WTC11 (cell line): Measurements from ENCODE around the gene GPHA2. TPM values are rescaled to one million over a fixed set of nuclear protein-coding genes. Genes with fewer than 3 reads are reported as not detected.
A peak's percentile ranks its signal among the peaks of the same experiment; 100 is the strongest.

Source experiments
- ATAC-seq: fragments of 200-7000 bp; cut with Tn5 transposase; 2 replicates; pipeline ENCODE4 v1.10.0; 2021; ENCODE audit warnings: mild to moderate bottlenecking, moderate library complexity
- CTCF ChIA-PET: fragments of 300-600 bp; sonication (Branson Sonifier 250); formaldehyde crosslinking; loops from one replicate; lab custom pipeline; 2021; ENCODE audit warnings: antibody characterized with exemption; lab: Charles Lee
- POLR2A ChIA-PET: fragments of 350-600 bp; sonication (Branson Sonifier 250); formaldehyde crosslinking; loops from one replicate; lab custom pipeline; 2021; ENCODE audit warnings: antibody characterized with exemption; lab: Charles Lee
- DNase-seq: peaks from one replicate; pipeline ENCODE4 v3.0.0; 2021; ENCODE audit warnings: low spot score
- H3K27ac Mint-ChIP-seq: 2 replicates; pipeline ENCODE4 v1.8.0; 2021; ENCODE audit warnings: mixed read lengths
- H3K27me3 Mint-ChIP-seq: 2 replicates; pipeline ENCODE4 v1.8.0; 2021; ENCODE audit warnings: low read depth, mild to moderate bottlenecking, moderate library complexity, mixed read lengths
- H3K36me3 Mint-ChIP-seq: 2 replicates; pipeline ENCODE4 v1.8.0; 2021; ENCODE audit warnings: mixed read lengths
- H3K4me1 Mint-ChIP-seq: 2 replicates; pipeline ENCODE4 v1.8.0; 2022; ENCODE audit warnings: mixed read lengths
- H3K4me3 Mint-ChIP-seq: 2 replicates; pipeline ENCODE4 v1.8.0; 2021; ENCODE audit warnings: mild to moderate bottlenecking, moderate library complexity, mixed read lengths
- H3K9me3 Mint-ChIP-seq: 2 replicates; pipeline ENCODE4 v1.8.0; 2021; ENCODE audit warnings: mixed read lengths
- FOXP1 ChIP-seq: sonication (generic); formaldehyde crosslinking; IDR thresholded peaks from 2 replicates; pipeline ENCODE4 v1.8.0; 2022; ENCODE audit warnings: missing genetic modification reagents, mild to moderate bottlenecking, moderate library complexity, borderline replicate concordance
- RELA ChIP-seq: sonication (generic); formaldehyde crosslinking; IDR thresholded peaks from 2 replicates; pipeline ENCODE4 v1.8.1; 2022; ENCODE audit warnings: missing genetic modification reagents, mild to moderate bottlenecking, borderline replicate concordance
- SMAD3 ChIP-seq: sonication (generic); formaldehyde crosslinking; IDR thresholded peaks from 2 replicates; pipeline ENCODE4 v1.8.0; 2022; ENCODE audit warnings: missing genetic modification reagents, mild to moderate bottlenecking, borderline replicate concordance
- SMAD4 ChIP-seq: sonication (generic); formaldehyde crosslinking; IDR thresholded peaks from 2 replicates; pipeline ENCODE4 v1.8.0; 2022; ENCODE audit warnings: mild to moderate bottlenecking, missing genetic modification reagents
- ZNF416 ChIP-seq: fragments of 250-450 bp; sonication (Bioruptor Pico); IDR thresholded peaks from 2 replicates; pipeline ENCODE4 v1.9.0; 2021; ENCODE audit warnings: mild to moderate bottlenecking, inconsistent platforms
- ZNF423 ChIP-seq: fragments of 250-450 bp; sonication (Bioruptor Pico); IDR thresholded peaks from 2 replicates; pipeline ENCODE4 v2.1.2; 2022; ENCODE audit warnings: mild to moderate bottlenecking, moderate library complexity
- total RNA-seq: library from RNA; stranded (reverse); gene quantifications from 3 replicates; pipeline ENCODE4 v1.2.3, GENCODE V29; 2021
- TF ChIP-seq, protein P1 (sequence below): sonication (generic); formaldehyde crosslinking; conservative IDR thresholded peaks from 2 replicates; pipeline ENCODE4 v1.8.1; 2023; ENCODE audit warnings: mild to moderate bottlenecking, low read depth, missing genetic modification reagents, moderate library complexity
- TF ChIP-seq, protein P2 (sequence below): sonication (generic); formaldehyde crosslinking; IDR thresholded peaks from 2 replicates; pipeline ENCODE4 v1.8.1; 2022; ENCODE audit warnings: low read depth, missing genetic modification reagents, borderline replicate concordance
- TF ChIP-seq, protein P3 (sequence below): sonication (generic); formaldehyde crosslinking; IDR thresholded peaks from 2 replicates; pipeline ENCODE4 v1.8.0; 2023; ENCODE audit warnings: mild to moderate bottlenecking, missing genetic modification reagents
- TF ChIP-seq, protein P4 (sequence below): fragments of 250-450 bp; sonication (Bioruptor Pico); IDR thresholded peaks from 2 replicates; pipeline ENCODE4 v1.9.0; 2021; ENCODE audit warnings: mild to moderate bottlenecking, borderline replicate concordance

GPHA2 gene
- total RNA-seq, 1 experiment from 2014 or later: 1.6 TPM

DNA sequence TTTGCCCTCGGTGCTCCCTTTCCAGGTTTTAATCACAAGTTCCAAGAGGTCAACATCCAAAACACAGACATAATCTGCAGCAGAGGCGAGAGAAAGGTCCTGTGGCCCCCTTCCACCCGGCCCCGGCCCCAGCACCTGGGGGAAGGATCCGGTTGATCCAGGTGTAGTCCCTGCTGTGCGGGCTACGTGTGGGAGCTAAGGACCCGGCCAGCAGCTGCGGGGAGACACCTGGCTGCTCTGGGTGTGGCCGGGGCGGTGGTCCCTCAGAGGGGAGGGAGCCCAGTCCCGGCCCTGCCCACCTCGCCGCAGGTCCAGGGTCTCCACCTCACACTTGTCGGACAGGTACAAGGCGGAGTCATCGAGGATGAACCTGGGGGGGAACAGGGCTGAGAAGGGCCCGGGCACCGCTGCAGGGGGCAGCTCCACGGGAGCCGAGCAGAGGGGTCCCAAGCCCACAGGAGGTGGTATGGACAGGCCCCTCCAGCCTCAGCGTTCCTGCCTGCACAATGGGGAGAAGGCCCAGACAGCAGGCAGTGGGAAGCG, 32.3 kb downstream of the GPHA2 start (continued):
- TF ChIP-seq, protein P1, sequence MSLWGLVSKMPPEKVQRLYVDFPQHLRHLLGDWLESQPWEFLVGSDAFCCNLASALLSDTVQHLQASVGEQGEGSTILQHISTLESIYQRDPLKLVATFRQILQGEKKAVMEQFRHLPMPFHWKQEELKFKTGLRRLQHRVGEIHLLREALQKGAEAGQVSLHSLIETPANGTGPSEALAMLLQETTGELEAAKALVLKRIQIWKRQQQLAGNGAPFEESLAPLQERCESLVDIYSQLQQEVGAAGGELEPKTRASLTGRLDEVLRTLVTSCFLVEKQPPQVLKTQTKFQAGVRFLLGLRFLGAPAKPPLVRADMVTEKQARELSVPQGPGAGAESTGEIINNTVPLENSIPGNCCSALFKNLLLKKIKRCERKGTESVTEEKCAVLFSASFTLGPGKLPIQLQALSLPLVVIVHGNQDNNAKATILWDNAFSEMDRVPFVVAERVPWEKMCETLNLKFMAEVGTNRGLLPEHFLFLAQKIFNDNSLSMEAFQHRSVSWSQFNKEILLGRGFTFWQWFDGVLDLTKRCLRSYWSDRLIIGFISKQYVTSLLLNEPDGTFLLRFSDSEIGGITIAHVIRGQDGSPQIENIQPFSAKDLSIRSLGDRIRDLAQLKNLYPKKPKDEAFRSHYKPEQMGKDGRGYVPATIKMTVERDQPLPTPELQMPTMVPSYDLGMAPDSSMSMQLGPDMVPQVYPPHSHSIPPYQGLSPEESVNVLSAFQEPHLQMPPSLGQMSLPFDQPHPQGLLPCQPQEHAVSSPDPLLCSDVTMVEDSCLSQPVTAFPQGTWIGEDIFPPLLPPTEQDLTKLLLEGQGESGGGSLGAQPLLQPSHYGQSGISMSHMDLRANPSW: no peak
- TF ChIP-seq ZNF416 (CRISPR knock-in tag): no peak
- TF ChIP-seq, protein P2, sequence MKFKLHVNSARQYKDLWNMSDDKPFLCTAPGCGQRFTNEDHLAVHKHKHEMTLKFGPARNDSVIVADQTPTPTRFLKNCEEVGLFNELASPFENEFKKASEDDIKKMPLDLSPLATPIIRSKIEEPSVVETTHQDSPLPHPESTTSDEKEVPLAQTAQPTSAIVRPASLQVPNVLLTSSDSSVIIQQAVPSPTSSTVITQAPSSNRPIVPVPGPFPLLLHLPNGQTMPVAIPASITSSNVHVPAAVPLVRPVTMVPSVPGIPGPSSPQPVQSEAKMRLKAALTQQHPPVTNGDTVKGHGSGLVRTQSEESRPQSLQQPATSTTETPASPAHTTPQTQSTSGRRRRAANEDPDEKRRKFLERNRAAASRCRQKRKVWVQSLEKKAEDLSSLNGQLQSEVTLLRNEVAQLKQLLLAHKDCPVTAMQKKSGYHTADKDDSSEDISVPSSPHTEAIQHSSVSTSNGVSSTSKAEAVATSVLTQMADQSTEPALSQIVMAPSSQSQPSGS: no peak
- TF ChIP-seq RELA (CRISPR knock-in tag): no peak
- TF ChIP-seq SMAD3 (CRISPR knock-in tag): no peak
- TF ChIP-seq SMAD4: no peak
- TF ChIP-seq FOXP1: no peak
- TF ChIP-seq, all 79 proteins: peak for 0

- DNase-seq: no peak
- CTCF ChIA-PET: interaction anchor here (1.1 kb wide), 1 partner anchor 14 kb away, joined by 4 read pairs; no protein-coding TSS in a partner anchor
- no peak overlapping the region for H3K27ac Mint-ChIP-seq
- POLR2A ChIA-PET: no interaction called here
- H3K27me3 Mint-ChIP-seq: no peaks in the 10 kb centered on the region
- TF ChIP-seq, protein P3, sequence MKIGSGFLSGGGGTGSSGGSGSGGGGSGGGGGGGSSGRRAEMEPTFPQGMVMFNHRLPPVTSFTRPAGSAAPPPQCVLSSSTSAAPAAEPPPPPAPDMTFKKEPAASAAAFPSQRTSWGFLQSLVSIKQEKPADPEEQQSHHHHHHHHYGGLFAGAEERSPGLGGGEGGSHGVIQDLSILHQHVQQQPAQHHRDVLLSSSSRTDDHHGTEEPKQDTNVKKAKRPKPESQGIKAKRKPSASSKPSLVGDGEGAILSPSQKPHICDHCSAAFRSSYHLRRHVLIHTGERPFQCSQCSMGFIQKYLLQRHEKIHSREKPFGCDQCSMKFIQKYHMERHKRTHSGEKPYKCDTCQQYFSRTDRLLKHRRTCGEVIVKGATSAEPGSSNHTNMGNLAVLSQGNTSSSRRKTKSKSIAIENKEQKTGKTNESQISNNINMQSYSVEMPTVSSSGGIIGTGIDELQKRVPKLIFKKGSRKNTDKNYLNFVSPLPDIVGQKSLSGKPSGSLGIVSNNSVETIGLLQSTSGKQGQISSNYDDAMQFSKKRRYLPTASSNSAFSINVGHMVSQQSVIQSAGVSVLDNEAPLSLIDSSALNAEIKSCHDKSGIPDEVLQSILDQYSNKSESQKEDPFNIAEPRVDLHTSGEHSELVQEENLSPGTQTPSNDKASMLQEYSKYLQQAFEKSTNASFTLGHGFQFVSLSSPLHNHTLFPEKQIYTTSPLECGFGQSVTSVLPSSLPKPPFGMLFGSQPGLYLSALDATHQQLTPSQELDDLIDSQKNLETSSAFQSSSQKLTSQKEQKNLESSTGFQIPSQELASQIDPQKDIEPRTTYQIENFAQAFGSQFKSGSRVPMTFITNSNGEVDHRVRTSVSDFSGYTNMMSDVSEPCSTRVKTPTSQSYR (CRISPR knock-in tag): no peak
- no peak for TF ChIP-seq ZNF423
- TF ChIP-seq, protein P4, sequence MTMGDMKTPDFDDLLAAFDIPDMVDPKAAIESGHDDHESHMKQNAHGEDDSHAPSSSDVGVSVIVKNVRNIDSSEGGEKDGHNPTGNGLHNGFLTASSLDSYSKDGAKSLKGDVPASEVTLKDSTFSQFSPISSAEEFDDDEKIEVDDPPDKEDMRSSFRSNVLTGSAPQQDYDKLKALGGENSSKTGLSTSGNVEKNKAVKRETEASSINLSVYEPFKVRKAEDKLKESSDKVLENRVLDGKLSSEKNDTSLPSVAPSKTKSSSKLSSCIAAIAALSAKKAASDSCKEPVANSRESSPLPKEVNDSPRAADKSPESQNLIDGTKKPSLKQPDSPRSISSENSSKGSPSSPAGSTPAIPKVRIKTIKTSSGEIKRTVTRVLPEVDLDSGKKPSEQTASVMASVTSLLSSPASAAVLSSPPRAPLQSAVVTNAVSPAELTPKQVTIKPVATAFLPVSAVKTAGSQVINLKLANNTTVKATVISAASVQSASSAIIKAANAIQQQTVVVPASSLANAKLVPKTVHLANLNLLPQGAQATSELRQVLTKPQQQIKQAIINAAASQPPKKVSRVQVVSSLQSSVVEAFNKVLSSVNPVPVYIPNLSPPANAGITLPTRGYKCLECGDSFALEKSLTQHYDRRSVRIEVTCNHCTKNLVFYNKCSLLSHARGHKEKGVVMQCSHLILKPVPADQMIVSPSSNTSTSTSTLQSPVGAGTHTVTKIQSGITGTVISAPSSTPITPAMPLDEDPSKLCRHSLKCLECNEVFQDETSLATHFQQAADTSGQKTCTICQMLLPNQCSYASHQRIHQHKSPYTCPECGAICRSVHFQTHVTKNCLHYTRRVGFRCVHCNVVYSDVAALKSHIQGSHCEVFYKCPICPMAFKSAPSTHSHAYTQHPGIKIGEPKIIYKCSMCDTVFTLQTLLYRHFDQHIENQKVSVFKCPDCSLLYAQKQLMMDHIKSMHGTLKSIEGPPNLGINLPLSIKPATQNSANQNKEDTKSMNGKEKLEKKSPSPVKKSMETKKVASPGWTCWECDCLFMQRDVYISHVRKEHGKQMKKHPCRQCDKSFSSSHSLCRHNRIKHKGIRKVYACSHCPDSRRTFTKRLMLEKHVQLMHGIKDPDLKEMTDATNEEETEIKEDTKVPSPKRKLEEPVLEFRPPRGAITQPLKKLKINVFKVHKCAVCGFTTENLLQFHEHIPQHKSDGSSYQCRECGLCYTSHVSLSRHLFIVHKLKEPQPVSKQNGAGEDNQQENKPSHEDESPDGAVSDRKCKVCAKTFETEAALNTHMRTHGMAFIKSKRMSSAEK (CRISPR knock-in tag): no peak
- H3K4me1 Mint-ChIP-seq: no peaks in the 10 kb centered on the region
- H3K4me3 Mint-ChIP-seq: no peak overlapping the region
- peak; percentile 24; the same call in 1 of the 2 replicates for ATAC-seq
- no peaks in the 10 kb centered on the region for H3K9me3 Mint-ChIP-seq
- H3K36me3 Mint-ChIP-seq: peaks cover 6% of the 10 kb centered on the region; the same call in 1 of the 2 replicates
These were observed 33.4 kb downstream of the GPHA2 start for GRCh38 chr11:64902102-64902900.
